ENCODE measurements around the gene PPM1B. TPM values are rescaled to one million over a fixed set of nuclear protein-coding genes. Genes with fewer than 3 reads are reported as not detected.
A peak's percentile ranks its signal among the peaks of the same experiment; 100 is the strongest.

Gene PPM1B
- total and polyA plus RNA-seq, 9 of the 15 experiments (the other 6 are each of a cell fraction or from before 2014, with no cell fraction given), result 8.9 to 44.0 (median 28.6) TPM

GRCh38 chr2:44169155-44169898 lies 652 bp downstream of the PPM1B start (continued):
- TF ChIP-seq, protein P1, sequence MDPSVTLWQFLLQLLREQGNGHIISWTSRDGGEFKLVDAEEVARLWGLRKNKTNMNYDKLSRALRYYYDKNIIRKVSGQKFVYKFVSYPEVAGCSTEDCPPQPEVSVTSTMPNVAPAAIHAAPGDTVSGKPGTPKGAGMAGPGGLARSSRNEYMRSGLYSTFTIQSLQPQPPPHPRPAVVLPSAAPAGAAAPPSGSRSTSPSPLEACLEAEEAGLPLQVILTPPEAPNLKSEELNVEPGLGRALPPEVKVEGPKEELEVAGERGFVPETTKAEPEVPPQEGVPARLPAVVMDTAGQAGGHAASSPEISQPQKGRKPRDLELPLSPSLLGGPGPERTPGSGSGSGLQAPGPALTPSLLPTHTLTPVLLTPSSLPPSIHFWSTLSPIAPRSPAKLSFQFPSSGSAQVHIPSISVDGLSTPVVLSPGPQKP (CRISPR knock-in tag; IDR thresholded peaks at IDR 0.05), result no peak
- no peak for TF ChIP-seq TFAM (CRISPR knock-in tag; conservative IDR thresholded peaks at IDR 0.05)
- no peak for TF ChIP-seq CAMTA2 (CRISPR knock-in tag; conservative IDR thresholded peaks at IDR 0.05)
- TF ChIP-seq RB1 (IDR thresholded peaks at IDR 0.05; ENCODE audit: low read depth), result no peak
- TF ChIP-seq ARNT (IDR thresholded peaks at IDR 0.05), result peak in 1 of 2 experiments; percentile 63; a peak in 1 of 4 replicates
- no peak for TF ChIP-seq SIN3B (IDR thresholded peaks at IDR 0.05; ENCODE audit: low read depth)
- no peak for TF ChIP-seq MYNN (IDR thresholded peaks at IDR 0.05)
- no peak for TF ChIP-seq MYNN (CRISPR knock-in tag; IDR thresholded peaks at IDR 0.05)
- no peak for TF ChIP-seq ZNF395 (CRISPR knock-in tag; IDR thresholded peaks at IDR 0.05)
- TF ChIP-seq PURB (CRISPR knock-in tag; IDR thresholded peaks at IDR 0.05; ENCODE audit: low read depth), result no peak
- TF ChIP-seq, protein P2, sequence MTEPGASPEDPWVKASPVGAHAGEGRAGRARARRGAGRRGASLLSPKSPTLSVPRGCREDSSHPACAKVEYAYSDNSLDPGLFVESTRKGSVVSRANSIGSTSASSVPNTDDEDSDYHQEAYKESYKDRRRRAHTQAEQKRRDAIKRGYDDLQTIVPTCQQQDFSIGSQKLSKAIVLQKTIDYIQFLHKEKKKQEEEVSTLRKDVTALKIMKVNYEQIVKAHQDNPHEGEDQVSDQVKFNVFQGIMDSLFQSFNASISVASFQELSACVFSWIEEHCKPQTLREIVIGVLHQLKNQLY (CRISPR knock-in tag; conservative IDR thresholded peaks at IDR 0.05), result no peak
- TF ChIP-seq ZNF695 (CRISPR knock-in tag; IDR thresholded peaks at IDR 0.05), result no peak
- TF ChIP-seq, protein P3, sequence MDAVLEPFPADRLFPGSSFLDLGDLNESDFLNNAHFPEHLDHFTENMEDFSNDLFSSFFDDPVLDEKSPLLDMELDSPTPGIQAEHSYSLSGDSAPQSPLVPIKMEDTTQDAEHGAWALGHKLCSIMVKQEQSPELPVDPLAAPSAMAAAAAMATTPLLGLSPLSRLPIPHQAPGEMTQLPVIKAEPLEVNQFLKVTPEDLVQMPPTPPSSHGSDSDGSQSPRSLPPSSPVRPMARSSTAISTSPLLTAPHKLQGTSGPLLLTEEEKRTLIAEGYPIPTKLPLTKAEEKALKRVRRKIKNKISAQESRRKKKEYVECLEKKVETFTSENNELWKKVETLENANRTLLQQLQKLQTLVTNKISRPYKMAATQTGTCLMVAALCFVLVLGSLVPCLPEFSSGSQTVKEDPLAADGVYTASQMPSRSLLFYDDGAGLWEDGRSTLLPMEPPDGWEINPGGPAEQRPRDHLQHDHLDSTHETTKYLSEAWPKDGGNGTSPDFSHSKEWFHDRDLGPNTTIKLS (IDR thresholded peaks at IDR 0.05; ENCODE audit: borderline replicate concordance, low read depth), result no peak
- TF ChIP-seq PREB (CRISPR knock-in tag; IDR thresholded peaks at IDR 0.05), result no peak
- TF ChIP-seq KAT7 (CRISPR knock-in tag; IDR thresholded peaks at IDR 0.05; ENCODE audit: borderline replicate concordance), result no peak
- no peak for TF ChIP-seq IRF2 (CRISPR knock-in tag; IDR thresholded peaks at IDR 0.05)
- no peak for TF ChIP-seq HOXB6 (CRISPR knock-in tag; IDR thresholded peaks at IDR 0.05; ENCODE audit: borderline replicate concordance)
- TF ChIP-seq ZNF133 (CRISPR knock-in tag; IDR thresholded peaks at IDR 0.05), result no peak
- peak; percentile 52; the same call in 1 of the 2 replicates for TF ChIP-seq EHMT2 (IDR thresholded peaks at IDR 0.05)
- TF ChIP-seq SRSF9 (IDR thresholded peaks at IDR 0.05; ENCODE audit: borderline replicate concordance, low read depth, low read length), result no peak
- TF ChIP-seq CREB1 (IDR thresholded peaks at IDR 0.05), result no peak
- TF ChIP-seq CREB1 (CRISPR knock-in tag; IDR thresholded peaks at IDR 0.05), result no peak
- no peak for TF ChIP-seq ZNF583 (CRISPR knock-in tag; IDR thresholded peaks at IDR 0.05)
- no peak for TF ChIP-seq KAT8 (IDR thresholded peaks at IDR 0.05; ENCODE audit: low read depth)
- peak; percentile 61 for TF ChIP-seq RBFOX2 (IDR thresholded peaks at IDR 0.05; ENCODE audit: low read depth, low read length)

All from K562 (cell line).